ENCODE data around the gene OSBPL2. TPM values are rescaled to one million over a fixed set of nuclear protein-coding genes. Genes with fewer than 3 reads are reported as not detected.

The OSBPL2 gene
- total and polyA plus RNA-seq, 9 of the 15 experiments (the other 6 are each of a cell fraction or from before 2014, with no cell fraction given) = 2.5 to 25.6 (median 14.1) TPM

GRCh38 chr20:62193079-62194025 lies 45.0 kb upstream of the OSBPL2 start (continued):
- no peak for TF ChIP-seq AFF4 (CRISPR knock-in tag; IDR thresholded peaks at IDR 0.05)
- TF ChIP-seq ATF3 (IDR thresholded peaks at IDR 0.05) = no peak
- no peak for TF ChIP-seq ATF3 (CRISPR knock-in tag; conservative IDR thresholded peaks at IDR 0.05)
- TF ChIP-seq GABPB2 (CRISPR knock-in tag; conservative IDR thresholded peaks at IDR 0.05) = no peak
- no peak for TF ChIP-seq ETV5 (CRISPR knock-in tag; IDR thresholded peaks at IDR 0.05; ENCODE audit: low read depth)
- TF ChIP-seq CBX8 (IDR thresholded peaks at IDR 0.05; ENCODE audit: borderline replicate concordance, extremely low read depth, low read depth, low read length, poor library complexity, severe bottlenecking) = no peak
- no peak for TF ChIP-seq PATZ1 (CRISPR knock-in tag; IDR thresholded peaks at IDR 0.05; ENCODE audit: borderline replicate concordance)
- no peak for TF ChIP-seq SIN3A (IDR thresholded peaks at IDR 0.05; ENCODE audit: borderline replicate concordance in 2 of 2, control insufficient read depth in 1 of 2, low read depth in 2 of 2, low read length in 2 of 2)
- no peak for TF ChIP-seq GTF2E2 (tag; IDR thresholded peaks at IDR 0.05)
- TF ChIP-seq SMARCA4 (IDR thresholded peaks at IDR 0.05) = no peak
- TF ChIP-seq ZSCAN29 (IDR thresholded peaks at IDR 0.05) = no peak

Data from K562 (cell line).